ENCODE results near the gene SOCS4. TPM values are rescaled to one million over a fixed set of nuclear protein-coding genes. Genes with fewer than 3 reads are reported as not detected.

Gene SOCS4
- total RNA-seq, 4 donors from 2014 or later = 6.4 to 17.3 (median 12.1) TPM

DNA sequence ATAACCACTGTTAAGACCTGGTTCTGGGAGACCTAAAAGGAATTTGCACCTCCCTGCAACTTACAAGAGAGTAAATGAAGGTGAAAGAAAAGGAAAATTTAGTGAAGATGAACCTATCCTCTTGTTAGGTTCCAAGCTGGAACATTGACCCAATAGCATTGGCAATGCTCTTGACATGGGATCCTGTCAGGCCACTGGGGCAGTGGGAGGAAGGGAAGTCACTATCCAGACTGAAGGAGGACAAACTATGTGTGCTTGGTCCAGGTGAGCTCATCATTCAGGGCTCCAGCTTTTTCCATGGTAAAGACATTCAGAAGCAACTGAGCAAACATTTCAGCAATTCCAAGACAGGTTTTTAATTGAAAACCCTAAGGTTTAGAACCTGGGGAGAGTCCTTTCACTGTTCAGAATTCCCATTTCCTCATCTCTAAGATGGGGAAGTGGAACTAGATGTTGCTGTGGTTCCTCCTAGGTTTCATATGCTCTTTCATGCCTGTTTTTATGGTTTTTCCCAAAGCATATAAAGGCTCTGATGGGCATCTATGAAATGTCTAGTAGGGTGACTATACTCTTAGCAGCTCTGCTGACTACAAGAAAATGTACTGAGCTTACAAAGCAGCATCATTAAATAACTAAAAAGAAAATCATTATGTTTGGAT lies 57.5 kb downstream of the SOCS4 start:
- Histone ChIP-seq H3K4me1 (peaks cover 0 to 3% (median 1%) of the 10 kb centered on the region in 4 donors), H3K27ac (no peak overlapping the region), H3K36me3 (no peaks in the 10 kb centered on the region), H3K4me3 (no peak overlapping the region), H3K27me3 (no peaks in the 10 kb centered on the region), H3K9me3 (no peaks in the 10 kb centered on the region)
- in situ Hi-C loops (cut with MboI; ENCODE audit: low pct_ligation_motif_present in 1 of 4, low pct_unique_long_range_greater_than_20kb in 1 of 4, low sequenced_read_pairs in 3 of 4) (loop anchor here in 2 of 4 donors (10.0 kb wide), 2 partner anchors 50 to 70 kb away; no protein-coding TSS in a partner anchor), intact Hi-C loops (cut with DNase I; ENCODE audit: low total_unique reads) (no loop called here)
- TF ChIP-seq EP300 (IDR thresholded peaks at IDR 0.05; ENCODE audit: low read depth) (no peak), POLR2A (IDR thresholded peaks at IDR 0.05) (no peak), POLR2AphosphoS5 (IDR thresholded peaks at IDR 0.05) (no peak)
- TF ChIP-seq, protein P1, sequence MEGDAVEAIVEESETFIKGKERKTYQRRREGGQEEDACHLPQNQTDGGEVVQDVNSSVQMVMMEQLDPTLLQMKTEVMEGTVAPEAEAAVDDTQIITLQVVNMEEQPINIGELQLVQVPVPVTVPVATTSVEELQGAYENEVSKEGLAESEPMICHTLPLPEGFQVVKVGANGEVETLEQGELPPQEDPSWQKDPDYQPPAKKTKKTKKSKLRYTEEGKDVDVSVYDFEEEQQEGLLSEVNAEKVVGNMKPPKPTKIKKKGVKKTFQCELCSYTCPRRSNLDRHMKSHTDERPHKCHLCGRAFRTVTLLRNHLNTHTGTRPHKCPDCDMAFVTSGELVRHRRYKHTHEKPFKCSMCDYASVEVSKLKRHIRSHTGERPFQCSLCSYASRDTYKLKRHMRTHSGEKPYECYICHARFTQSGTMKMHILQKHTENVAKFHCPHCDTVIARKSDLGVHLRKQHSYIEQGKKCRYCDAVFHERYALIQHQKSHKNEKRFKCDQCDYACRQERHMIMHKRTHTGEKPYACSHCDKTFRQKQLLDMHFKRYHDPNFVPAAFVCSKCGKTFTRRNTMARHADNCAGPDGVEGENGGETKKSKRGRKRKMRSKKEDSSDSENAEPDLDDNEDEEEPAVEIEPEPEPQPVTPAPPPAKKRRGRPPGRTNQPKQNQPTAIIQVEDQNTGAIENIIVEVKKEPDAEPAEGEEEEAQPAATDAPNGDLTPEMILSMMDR (IDR thresholded peaks at IDR 0.05) = no peak
- no peak for DNase-seq

DNA sequence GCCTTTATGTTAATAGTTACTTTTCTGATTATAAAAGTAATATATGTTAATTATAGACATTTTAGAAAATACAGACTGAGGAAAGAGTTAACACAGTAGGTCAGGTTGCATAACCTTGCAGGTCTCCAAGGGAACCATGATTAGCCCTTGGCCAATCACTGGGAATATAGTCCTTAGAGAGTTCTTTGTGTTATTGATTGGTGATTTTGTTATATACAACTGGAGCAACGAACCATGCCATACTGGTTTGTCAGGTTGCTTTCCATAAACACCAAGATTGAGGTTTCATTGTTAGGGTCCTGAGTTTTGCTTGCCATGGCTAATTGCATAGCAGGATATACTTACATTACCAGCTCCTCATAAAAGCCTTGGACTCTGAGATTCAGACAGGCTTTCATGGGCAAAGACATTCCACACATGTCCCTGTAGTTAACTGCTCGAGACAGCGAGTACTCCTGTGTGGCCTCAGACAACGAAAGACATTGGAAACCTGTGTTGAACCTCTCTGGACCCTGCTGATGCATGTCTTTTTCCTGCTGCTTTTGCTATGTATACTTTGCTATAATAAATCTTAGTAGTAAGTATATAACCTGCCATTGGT lies 58.1 kb downstream of the SOCS4 start:
- H3K27me3 ChIP-seq = no peaks in the 10 kb centered on the region
- H3K36me3 ChIP-seq = no peaks in the 10 kb centered on the region
- no peak overlapping the region for H3K27ac ChIP-seq
- H3K4me3 ChIP-seq = no peak overlapping the region
- in situ Hi-C loops (cut with MboI; ENCODE audit: low pct_ligation_motif_present in 1 of 4, low pct_unique_long_range_greater_than_20kb in 1 of 4, low sequenced_read_pairs in 3 of 4) (loop anchor here in 2 of 4 donors (10.0 kb wide), 2 partner anchors 50 to 70 kb away; no protein-coding TSS in a partner anchor), intact Hi-C loops (cut with DNase I; ENCODE audit: low total_unique reads) (no loop called here)
- 53 to 60% methylated on average over 4 of the region's 4 CpGs for WGBS, 2 donors (ENCODE audit: low coverage in 1 of 2)
- no peak for TF ChIP-seq POLR2AphosphoS5 (IDR thresholded peaks at IDR 0.05)
- no peak for TF ChIP-seq EP300 (IDR thresholded peaks at IDR 0.05; ENCODE audit: low read depth)
- TF ChIP-seq, protein P1 (IDR thresholded peaks at IDR 0.05) = no peak
- TF ChIP-seq POLR2A (IDR thresholded peaks at IDR 0.05) = no peak
- peaks cover 0 to 3% (median 1%) of the 10 kb centered on the region in 4 donors for H3K4me1 ChIP-seq
- no peak for DNase-seq
- no peaks in the 10 kb centered on the region for H3K9me3 ChIP-seq

DNA sequence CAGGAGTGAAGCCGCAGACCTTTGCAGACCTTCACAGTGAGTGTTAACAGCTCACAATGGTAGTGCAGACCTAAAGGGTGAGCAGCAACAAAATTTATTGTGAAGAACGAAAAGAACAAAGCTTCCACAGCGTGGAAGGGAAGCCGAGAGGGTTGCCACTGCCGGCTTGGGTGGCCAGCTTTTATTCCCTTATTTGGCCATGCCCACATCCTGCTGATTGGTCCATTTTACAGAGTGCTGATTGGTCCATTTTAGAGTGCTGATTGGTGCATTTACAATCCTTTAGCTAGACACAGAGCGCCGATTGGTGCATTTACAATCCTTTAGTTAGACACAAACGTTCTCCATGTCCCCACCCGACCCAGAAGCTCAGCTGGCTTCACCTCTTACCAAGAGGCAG lies 59.9 kb downstream of the SOCS4 start:
- Histone ChIP-seq H3K27ac (no peak overlapping the region), H3K27me3 (no peaks in the 10 kb centered on the region), H3K9me3 (no peaks in the 10 kb centered on the region), H3K4me3 (no peak overlapping the region), H3K36me3 (no peaks in the 10 kb centered on the region), H3K4me1 (peaks cover 0 to 16% (median 1%) of the 10 kb centered on the region in 4 donors)
- TF ChIP-seq, protein P1 (IDR thresholded peaks at IDR 0.05) = no peak
- no peak for TF ChIP-seq POLR2A (IDR thresholded peaks at IDR 0.05)
- TF ChIP-seq EP300 (IDR thresholded peaks at IDR 0.05; ENCODE audit: low read depth) = no peak
- TF ChIP-seq POLR2AphosphoS5 (IDR thresholded peaks at IDR 0.05) = no peak
- no peak for DNase-seq
- in situ Hi-C loops (cut with MboI; ENCODE audit: low pct_ligation_motif_present in 1 of 4, low pct_unique_long_range_greater_than_20kb in 1 of 4, low sequenced_read_pairs in 3 of 4) (loop anchor here in 2 of 4 donors (10.0 kb wide), 2 partner anchors 48 to 68 kb away; no protein-coding TSS in a partner anchor), intact Hi-C loops (cut with DNase I; ENCODE audit: low total_unique reads) (no loop called here)
- WGBS, 2 donors (ENCODE audit: low coverage in 1 of 2) = 89 to 91% methylated on average over 7 to 9 of the region's 9 CpGs

DNA sequence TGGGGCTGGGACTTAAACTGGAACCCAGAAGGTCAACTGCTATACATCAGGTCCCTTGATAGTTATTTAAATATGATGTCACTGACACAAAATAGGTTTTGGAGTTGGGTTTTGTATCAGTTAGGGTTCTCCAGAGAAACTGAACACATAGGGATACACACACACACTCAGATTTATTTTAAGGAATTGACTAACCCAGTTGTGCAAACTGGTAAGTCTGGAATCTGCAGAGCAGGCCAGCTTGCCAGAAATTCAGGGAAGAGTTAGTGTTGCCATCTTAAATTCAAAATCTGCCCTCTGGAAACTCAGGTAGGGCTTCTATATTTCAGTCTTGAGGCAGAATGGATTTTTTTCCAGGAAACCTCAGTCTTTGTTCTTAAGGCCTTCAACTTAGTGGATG lies 61.3 kb downstream of the SOCS4 start:
- in situ Hi-C loops (cut with MboI; ENCODE audit: low pct_ligation_motif_present in 1 of 4, low pct_unique_long_range_greater_than_20kb in 1 of 4, low sequenced_read_pairs in 3 of 4) = loop anchor here in 2 of 4 donors (10.0 kb wide), 2 partner anchors 46 to 66 kb away; no protein-coding TSS in a partner anchor
- H3K4me1 ChIP-seq = peaks cover 0 to 28% (median 1%) of the 10 kb centered on the region in 4 donors
- no peak overlapping the region for H3K27ac ChIP-seq

More for the DNA sequence above, 61.3 kb downstream of the SOCS4 start:
- H3K9me3 ChIP-seq = no peaks in the 10 kb centered on the region
- H3K36me3 ChIP-seq = no peaks in the 10 kb centered on the region
- no peaks in the 10 kb centered on the region for H3K27me3 ChIP-seq
- intact Hi-C loops (cut with DNase I; ENCODE audit: low total_unique reads) = loop anchor here (2.0 kb wide), 1 partner anchor 72 kb away; no protein-coding TSS in a partner anchor
- no peak for DNase-seq
- TF ChIP-seq EP300 (IDR thresholded peaks at IDR 0.05; ENCODE audit: low read depth) (no peak), POLR2A (IDR thresholded peaks at IDR 0.05) (no peak), POLR2AphosphoS5 (IDR thresholded peaks at IDR 0.05) (no peak)
- TF ChIP-seq, protein P1 (IDR thresholded peaks at IDR 0.05) = no peak
- H3K4me3 ChIP-seq = no peak overlapping the region

Measured in transverse colon (tissue), 4 donors.